IPS-18c (cell line): ENCODE results near the gene HSPB9.

Source experiments
- H3K4me3 ChIP-seq: 2 replicates; pipeline ENCODE4 v1.7.0; 2013; ENCODE audit warnings: low read depth, mild to moderate bottlenecking, low read length, moderate library complexity; ENCODE audit not compliant: insufficient read depth
- H3K9me3 ChIP-seq: one replicate; pipeline ENCODE4 v1.6.1; 2013; ENCODE audit warnings: mild to moderate bottlenecking, low read length, moderate library complexity; ENCODE audit not compliant: control insufficient read depth, insufficient read depth

The HSPB9 gene

DNA sequence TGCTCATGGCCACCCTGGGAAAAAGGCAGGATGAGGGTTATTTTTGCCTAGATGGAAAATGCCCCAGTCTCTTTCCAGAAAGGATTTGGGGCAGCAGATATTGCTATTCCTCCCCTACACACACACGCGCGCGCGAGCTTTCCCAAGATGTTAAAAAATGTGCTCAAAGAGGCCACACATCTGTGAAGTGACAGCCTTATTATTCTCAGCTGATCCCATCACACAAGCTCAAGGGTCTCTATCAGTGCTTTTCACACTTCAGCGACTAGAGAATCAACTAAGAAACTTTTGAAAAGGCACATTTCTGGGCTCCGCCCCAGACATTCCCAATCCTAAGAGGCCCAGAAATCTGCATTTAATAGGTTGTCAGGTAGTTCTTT lies 37.9 kb downstream of the HSPB9 start:
- Histone ChIP-seq H3K4me3 (no peak overlapping the region), H3K9me3 (no peaks in the 10 kb centered on the region)

GRCh38 chr17:42163113-42163512 lies 40.5 kb downstream of the HSPB9 start:
- H3K4me3 ChIP-seq: no peak overlapping the region
- no peaks in the 10 kb centered on the region for H3K9me3 ChIP-seq

GRCh38 chr17:42163696-42164407 lies 41.2 kb downstream of the HSPB9 start:
- Histone ChIP-seq H3K9me3 (no peaks in the 10 kb centered on the region), H3K4me3 (no peak overlapping the region)

- H3K9me3 ChIP-seq: no peaks in the 10 kb centered on the region
- H3K4me3 ChIP-seq: no peak overlapping the region
These were observed 43.1 kb downstream of the HSPB9 start for GRCh38 chr17:42165751-42166150.

DNA sequence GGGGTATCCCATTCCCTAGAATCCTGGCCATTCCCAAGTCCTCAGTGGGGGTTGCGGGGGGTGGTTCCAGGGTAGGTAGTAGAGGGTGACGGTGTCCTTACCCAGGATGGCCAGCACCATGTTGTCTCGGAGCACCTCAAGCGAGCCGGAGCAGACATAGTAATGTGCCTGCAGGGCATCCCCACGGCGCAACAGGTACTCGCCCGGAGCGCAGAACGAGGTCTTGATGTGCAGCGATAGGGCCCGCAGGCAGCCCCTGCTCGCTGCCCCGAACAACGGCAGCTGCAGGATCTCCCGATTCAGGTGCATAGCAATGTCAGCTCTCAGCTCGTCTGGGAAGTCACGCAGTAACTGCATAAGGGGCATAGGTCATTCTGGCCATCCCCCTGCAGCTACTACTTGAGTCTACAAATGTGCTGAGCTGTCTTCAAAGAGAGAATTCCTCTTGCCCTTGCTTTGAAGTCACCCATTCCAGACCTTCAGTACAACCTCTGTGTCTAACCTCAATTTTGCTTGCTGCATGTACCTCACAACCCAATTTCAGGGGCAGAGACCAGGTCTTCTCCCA lies 43.7 kb downstream of the HSPB9 start:
- Histone ChIP-seq H3K4me3 (no peak overlapping the region), H3K9me3 (no peaks in the 10 kb centered on the region)

GRCh38 chr17:42167807-42168206 lies 45.2 kb downstream of the HSPB9 start:
- no peaks in the 10 kb centered on the region for H3K9me3 ChIP-seq
- H3K4me3 ChIP-seq: no peak overlapping the region

GRCh38 chr17:42169351-42169750 lies 46.7 kb downstream of the HSPB9 start:
- Histone ChIP-seq H3K9me3 (no peaks in the 10 kb centered on the region), H3K4me3 (no peak overlapping the region)

DNA sequence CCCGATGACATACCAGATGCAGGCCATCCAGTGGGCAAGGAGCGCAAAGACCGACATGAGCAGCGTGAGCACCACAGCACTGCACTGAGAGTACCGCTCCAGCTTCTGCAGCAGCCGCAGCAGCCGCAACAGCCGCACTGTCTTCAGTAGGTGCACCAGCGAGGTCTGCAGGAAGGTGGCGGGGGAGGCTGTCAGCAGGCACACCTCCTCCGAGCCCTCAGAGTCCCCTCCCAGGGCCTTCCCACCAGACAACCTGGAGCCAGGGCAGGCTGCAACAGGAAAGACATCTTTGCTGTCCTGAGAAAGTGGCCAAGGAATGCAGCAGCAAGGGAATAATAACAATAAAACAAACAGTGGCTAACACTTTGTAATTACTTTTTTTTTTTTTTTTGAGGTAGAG lies 49.2 kb downstream of the HSPB9 start:
- H3K9me3 ChIP-seq: no peaks in the 10 kb centered on the region
- no peak overlapping the region for H3K4me3 ChIP-seq
